ENCODE data around the gene CCM2.

CCM2 gene

DNA sequence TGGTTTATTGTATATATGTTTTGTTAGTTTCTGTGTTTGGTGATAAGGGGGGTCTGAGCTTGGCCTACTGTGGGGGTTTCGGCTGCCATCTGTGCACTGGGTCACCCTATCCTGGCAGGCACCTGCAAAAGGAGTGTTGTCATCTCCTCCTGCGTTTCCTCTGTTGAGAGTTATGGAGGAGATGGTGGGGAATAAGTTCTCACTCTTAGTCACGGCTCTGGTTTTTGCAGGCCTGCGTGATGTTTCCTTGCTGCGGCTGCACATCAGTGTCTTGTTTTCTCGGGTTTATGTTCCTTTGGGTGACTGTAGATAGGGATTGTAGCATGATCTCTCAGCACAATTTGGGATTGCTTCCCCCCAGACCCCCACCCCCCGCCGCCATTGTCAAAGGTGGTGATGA is 36.8 kb downstream of the CCM2 start:
- Mint-ChIP-seq H3K27me3 (ENCODE audit: low read depth) (no peaks in the 10 kb centered on the region), H3K36me3 (ENCODE audit: low read depth) (peaks cover 56% of the 10 kb centered on the region), H3K4me1 (ENCODE audit: low read depth) (peaks cover 64% of the 10 kb centered on the region)

DNA sequence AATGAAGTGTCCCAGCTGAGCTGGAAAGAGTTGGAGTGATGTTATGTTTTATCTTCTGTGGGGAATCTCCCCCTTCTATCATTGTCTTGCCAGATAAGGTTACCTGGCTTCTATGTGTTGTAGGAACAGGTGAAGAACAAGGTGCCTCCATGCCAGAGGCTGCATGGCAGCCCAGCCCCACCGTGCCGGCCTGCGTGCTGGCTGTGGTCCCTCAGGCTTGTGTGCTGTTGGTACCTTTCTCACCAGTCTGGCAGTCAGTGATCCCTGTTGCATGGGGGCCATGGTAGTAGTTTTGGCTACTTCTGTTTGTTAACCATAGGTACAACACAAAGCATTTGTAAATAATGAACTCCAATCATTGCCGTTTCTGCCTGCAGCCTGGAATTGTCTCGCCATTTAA is 37.9 kb downstream of the CCM2 start:
- H3K36me3 Mint-ChIP-seq (ENCODE audit: low read depth), result peaks cover 57% of the 10 kb centered on the region
- H3K4me1 Mint-ChIP-seq (ENCODE audit: low read depth), result peaks cover 59% of the 10 kb centered on the region
- H3K9me3 Mint-ChIP-seq, result no peaks in the 10 kb centered on the region
- no peaks in the 10 kb centered on the region for H3K27me3 Mint-ChIP-seq (ENCODE audit: low read depth)
- H3K27ac Mint-ChIP-seq, result peak overlapping the region; percentile 61
- no peak overlapping the region for H3K4me3 Mint-ChIP-seq

More for the DNA sequence above, 36.8 kb downstream of the CCM2 start:
- Mint-ChIP-seq H3K9me3 (no peaks in the 10 kb centered on the region), H3K4me3 (peak overlapping the region; percentile 78), H3K27ac (peak overlapping the region; percentile 77)

DNA sequence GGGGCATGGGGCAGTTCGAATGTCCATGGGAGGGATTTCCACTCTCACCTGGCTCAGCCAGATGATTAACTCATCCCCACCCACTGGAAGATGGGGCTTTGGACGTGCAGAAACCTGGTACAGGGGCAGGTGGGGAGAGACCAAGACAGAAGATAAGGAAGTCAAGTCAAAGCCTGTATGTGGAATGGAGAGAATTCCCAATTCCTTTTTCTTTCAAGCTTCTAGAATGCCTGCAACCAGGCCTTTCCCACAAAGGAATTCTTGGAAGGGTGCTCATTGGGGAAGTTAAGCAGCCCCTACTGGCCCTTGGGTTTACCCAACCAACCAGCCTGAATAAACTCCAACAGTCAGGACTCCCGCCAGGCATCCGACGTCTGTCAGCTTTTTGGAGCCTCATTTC is 39.1 kb downstream of the CCM2 start:
- no peak overlapping the region for H3K27ac Mint-ChIP-seq
- H3K4me3 Mint-ChIP-seq, result no peak overlapping the region
- H3K4me1 Mint-ChIP-seq (ENCODE audit: low read depth), result peaks cover 51% of the 10 kb centered on the region
- H3K27me3 Mint-ChIP-seq (ENCODE audit: low read depth), result no peaks in the 10 kb centered on the region
- H3K36me3 Mint-ChIP-seq (ENCODE audit: low read depth), result peaks cover 60% of the 10 kb centered on the region
- no peaks in the 10 kb centered on the region for H3K9me3 Mint-ChIP-seq

DNA sequence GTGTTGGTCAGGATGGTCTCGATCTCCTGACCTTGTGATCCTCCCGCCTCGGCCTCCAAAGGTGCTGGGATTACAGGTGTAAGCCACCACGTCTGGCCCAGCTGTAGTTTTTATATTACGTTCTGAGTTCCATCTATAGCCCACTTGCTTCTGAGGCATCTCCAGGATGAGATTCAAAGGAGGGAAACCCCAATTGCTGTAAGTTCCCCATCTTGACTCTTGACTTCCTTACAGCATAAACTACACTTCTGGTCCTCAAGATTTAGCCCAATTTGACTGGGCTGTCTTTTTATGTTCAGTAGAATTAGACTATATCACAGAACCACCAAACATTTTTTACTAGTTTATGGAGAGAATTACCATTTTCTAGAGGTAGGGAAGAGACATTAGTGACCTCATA is 44.3 kb downstream of the CCM2 start:
- Mint-ChIP-seq H3K9me3 (no peaks in the 10 kb centered on the region), H3K36me3 (ENCODE audit: low read depth) (peaks cover 57% of the 10 kb centered on the region), H3K27me3 (ENCODE audit: low read depth) (no peaks in the 10 kb centered on the region), H3K4me3 (no peak overlapping the region), H3K4me1 (ENCODE audit: low read depth) (peaks cover 22% of the 10 kb centered on the region), H3K27ac (no peak overlapping the region)

DNA sequence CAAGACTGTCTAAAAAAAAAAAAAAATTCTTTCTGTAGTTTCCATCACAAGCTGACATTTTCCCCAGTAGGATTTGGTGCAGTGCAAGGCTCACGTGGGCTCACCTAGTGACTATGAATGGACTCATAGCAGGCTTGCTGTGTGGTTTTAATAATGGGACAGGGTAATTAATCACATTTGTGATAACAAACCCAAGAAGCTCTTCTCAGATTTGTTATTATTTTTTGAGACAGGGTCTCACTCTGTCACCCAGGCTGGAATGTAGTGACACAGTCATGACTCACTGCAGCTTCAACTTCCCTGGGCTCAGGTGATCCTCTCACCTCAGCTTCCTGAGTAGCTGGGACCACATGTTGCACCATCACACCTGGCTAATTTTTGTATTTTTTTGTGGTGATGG is 48.7 kb downstream of the CCM2 start:
- Mint-ChIP-seq H3K4me1 (ENCODE audit: low read depth) (peaks cover 17% of the 10 kb centered on the region), H3K9me3 (no peaks in the 10 kb centered on the region), H3K36me3 (ENCODE audit: low read depth) (peaks cover 51% of the 10 kb centered on the region), H3K27ac (no peak overlapping the region), H3K4me3 (no peak overlapping the region), H3K27me3 (ENCODE audit: low read depth) (no peaks in the 10 kb centered on the region)

DNA sequence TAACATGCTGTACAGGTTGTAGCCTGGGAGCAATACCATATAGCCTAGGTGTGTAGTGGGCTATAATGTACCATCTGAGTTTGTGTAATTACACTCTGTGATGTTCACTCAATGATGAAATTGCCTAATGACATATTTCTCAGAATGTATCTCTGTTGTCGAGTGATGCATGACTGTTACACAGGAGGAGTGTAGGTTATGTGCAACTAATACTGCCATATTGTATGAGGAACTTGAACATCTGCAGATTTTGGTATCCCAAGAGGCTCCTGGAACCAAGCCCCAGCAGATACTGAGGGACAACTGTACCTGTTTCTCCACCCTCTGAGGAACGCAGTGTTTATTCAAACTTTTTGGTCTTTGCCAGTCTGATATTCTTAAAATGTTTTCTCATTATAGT is 50.2 kb downstream of the CCM2 start:
- no peaks in the 10 kb centered on the region for H3K9me3 Mint-ChIP-seq
- peaks cover 21% of the 10 kb centered on the region for H3K4me1 Mint-ChIP-seq (ENCODE audit: low read depth)
- no peaks in the 10 kb centered on the region for H3K27me3 Mint-ChIP-seq (ENCODE audit: low read depth)
- H3K36me3 Mint-ChIP-seq (ENCODE audit: low read depth), result peaks cover 57% of the 10 kb centered on the region
- no peak overlapping the region for H3K4me3 Mint-ChIP-seq
- H3K27ac Mint-ChIP-seq, result no peak overlapping the region

DNA sequence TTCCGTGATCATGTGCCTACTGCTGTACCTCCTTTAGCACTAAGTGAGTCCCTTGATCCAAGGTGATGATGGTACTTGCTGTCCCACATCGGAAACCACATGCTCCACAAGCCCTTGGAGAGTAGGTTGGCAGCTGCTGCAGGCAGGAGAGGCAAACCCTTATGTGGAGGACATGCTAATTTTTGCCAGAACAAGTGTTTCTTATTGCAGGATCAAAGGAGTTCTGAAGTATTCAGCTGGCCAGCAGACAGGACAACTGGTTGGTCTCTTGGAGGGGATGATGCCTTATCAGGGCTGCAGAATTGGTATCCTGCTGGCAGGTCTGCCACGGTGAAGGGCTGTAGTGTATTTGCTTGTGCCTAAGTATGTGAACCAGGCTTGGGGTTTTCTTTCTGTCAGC is 52.0 kb downstream of the CCM2 start:
- Mint-ChIP-seq H3K36me3 (ENCODE audit: low read depth) (peaks cover 59% of the 10 kb centered on the region), H3K27me3 (ENCODE audit: low read depth) (no peaks in the 10 kb centered on the region), H3K27ac (no peak overlapping the region), H3K9me3 (no peaks in the 10 kb centered on the region), H3K4me1 (ENCODE audit: low read depth) (peaks cover 25% of the 10 kb centered on the region), H3K4me3 (no peak overlapping the region)

DNA sequence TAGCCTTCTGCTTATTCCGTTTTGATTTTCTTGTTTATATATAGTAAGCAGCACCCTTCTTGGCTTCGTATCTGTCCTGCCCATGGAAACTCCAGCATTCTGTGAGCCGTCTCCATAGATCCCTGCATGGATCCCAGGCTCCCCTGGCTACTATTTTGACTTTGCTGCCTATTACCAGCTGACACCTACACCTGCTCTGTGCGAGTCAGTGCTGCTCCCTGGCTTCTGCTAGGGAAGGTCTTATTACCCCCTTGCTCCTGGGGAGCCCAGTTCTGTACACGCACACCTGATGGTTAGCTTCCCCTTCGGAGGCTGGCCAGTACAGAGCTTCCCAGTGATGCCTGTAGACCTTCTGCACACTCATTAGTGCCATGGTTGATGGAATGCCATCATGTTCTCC is 53.4 kb downstream of the CCM2 start:
- Mint-ChIP-seq H3K36me3 (ENCODE audit: low read depth) (peaks cover 59% of the 10 kb centered on the region), H3K4me3 (no peak overlapping the region), H3K27ac (no peak overlapping the region), H3K27me3 (ENCODE audit: low read depth) (no peaks in the 10 kb centered on the region), H3K4me1 (ENCODE audit: low read depth) (peaks cover 30% of the 10 kb centered on the region), H3K9me3 (no peaks in the 10 kb centered on the region)

DNA sequence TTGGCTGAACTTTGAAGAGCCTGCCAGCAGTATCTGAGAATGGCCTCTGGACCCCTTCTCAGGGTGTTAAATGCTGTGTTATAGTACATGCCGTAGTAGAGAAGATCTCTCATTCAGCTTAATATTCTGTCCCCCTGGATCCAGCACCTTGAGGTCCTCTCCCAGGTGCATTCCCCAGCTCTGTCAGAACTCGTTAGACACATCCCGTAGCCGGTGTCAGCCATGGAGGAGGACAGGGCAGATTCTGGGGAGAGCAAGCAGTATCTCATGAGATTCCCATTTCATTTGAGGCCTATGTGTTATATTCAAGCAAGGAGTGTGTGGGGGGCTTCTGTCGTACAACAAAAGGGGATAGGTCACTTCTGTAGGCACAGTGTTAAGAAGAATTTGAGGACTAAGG is 53.9 kb downstream of the CCM2 start:
- Mint-ChIP-seq H3K4me1 (ENCODE audit: low read depth) (peaks cover 32% of the 10 kb centered on the region), H3K27ac (no peak overlapping the region), H3K9me3 (no peaks in the 10 kb centered on the region), H3K27me3 (ENCODE audit: low read depth) (no peaks in the 10 kb centered on the region), H3K36me3 (ENCODE audit: low read depth) (peaks cover 60% of the 10 kb centered on the region), H3K4me3 (no peak overlapping the region)

DNA sequence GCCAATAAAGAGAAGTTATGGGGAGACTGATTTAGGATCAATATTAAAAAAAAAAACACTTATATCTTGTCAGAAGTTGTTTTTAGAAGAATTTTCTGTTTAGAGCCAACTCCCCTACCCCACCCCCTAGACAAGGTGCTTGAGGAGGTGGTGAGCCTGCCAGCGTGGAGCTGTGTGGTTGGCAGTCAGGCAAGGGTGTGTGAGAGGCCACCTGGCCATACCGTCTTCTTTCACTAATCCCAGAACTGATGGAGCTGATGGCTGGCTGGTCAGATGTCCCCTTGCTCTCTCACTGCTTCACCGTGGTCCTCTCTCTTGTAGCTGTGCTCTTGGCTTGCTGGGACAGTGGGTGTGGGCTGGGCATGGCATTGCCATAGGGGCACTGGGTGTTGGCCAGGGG is 54.4 kb downstream of the CCM2 start:
- no peak overlapping the region for H3K4me3 Mint-ChIP-seq
- H3K27me3 Mint-ChIP-seq (ENCODE audit: low read depth), result no peaks in the 10 kb centered on the region
- peaks cover 32% of the 10 kb centered on the region for H3K4me1 Mint-ChIP-seq (ENCODE audit: low read depth)
- no peaks in the 10 kb centered on the region for H3K9me3 Mint-ChIP-seq
- H3K27ac Mint-ChIP-seq, result no peak overlapping the region
- H3K36me3 Mint-ChIP-seq (ENCODE audit: low read depth), result peaks cover 60% of the 10 kb centered on the region

DNA sequence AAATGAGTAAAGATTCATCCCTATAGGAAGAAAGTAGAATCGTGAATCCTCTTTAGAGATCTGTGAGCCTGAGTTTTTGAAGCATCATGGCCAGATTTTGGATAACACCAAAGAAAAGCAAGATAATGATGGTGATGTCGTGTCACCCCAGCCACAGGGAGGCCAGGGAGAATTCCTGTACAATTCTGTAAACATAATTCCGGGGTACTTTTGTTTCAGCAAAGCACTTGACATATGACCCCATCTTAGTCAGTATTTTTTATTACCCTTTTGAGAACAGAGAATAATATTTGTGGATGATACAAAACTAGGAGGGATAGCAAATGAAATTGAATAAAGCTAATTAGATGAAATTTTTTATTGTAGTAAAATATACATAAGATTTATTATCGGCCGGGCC is 55.0 kb downstream of the CCM2 start:
- H3K9me3 Mint-ChIP-seq, result no peaks in the 10 kb centered on the region
- H3K27me3 Mint-ChIP-seq (ENCODE audit: low read depth), result no peaks in the 10 kb centered on the region
- peaks cover 32% of the 10 kb centered on the region for H3K4me1 Mint-ChIP-seq (ENCODE audit: low read depth)
- H3K36me3 Mint-ChIP-seq (ENCODE audit: low read depth), result peaks cover 58% of the 10 kb centered on the region
- H3K4me3 Mint-ChIP-seq, result no peak overlapping the region
- no peak overlapping the region for H3K27ac Mint-ChIP-seq

DNA sequence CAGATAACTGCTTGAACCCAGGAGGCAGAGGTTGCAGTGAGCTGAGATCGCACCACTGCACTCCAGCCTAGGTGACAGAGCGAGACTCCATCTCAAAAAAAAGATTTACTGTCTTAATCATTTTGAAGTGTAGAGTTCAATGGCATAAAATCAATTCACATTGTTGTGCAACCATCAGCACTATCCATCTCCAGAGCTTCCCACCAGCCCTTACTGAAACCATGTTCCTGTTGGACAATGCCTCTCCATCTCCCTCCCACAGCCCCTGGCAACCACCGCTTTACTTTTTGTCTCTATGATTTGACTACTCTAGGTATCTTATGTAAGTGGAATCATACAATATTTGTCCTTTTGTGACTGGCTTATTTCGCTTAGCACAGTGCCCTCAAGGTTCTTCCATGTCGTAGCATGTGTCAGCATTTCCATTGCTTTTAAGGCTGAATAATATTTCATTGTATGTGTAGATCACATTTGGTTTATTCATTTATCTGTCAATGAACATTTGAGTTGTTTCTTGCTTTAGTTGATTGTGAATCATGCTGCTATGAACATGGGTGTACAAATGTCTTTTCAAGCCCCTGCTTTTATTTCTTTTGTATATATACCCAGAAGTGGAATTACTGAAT is 55.7 kb downstream of the CCM2 start:
- Mint-ChIP-seq H3K27ac (no peak overlapping the region), H3K27me3 (ENCODE audit: low read depth) (no peaks in the 10 kb centered on the region), H3K9me3 (no peaks in the 10 kb centered on the region), H3K36me3 (ENCODE audit: low read depth) (peaks cover 56% of the 10 kb centered on the region), H3K4me3 (no peak overlapping the region), H3K4me1 (ENCODE audit: low read depth) (peaks cover 35% of the 10 kb centered on the region)

DNA sequence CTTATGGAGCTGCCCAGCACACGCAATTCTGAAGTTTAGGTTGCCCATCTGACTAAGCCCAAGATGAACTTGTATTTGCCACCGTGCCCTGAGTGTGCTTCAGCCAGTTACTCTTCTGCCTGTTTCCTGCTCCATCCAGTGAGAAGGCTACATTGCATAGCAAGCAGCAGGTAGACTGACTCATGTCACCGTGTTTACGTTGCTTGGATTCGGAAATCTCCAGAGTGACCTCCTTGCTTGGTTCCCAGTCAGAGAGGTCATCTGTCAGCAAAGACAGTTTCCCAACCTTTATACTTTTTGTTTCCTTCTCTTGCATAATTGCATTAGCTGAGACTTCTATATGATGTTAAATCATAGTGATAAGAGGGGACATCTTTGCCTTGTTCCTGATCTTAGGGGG is 57.9 kb downstream of the CCM2 start:
- H3K4me1 Mint-ChIP-seq (ENCODE audit: low read depth), result peaks cover 45% of the 10 kb centered on the region
- H3K9me3 Mint-ChIP-seq, result no peaks in the 10 kb centered on the region
- H3K4me3 Mint-ChIP-seq, result no peak overlapping the region
- H3K27ac Mint-ChIP-seq, result no peak overlapping the region
- H3K27me3 Mint-ChIP-seq (ENCODE audit: low read depth), result no peaks in the 10 kb centered on the region
- H3K36me3 Mint-ChIP-seq (ENCODE audit: low read depth), result peaks cover 55% of the 10 kb centered on the region

DNA sequence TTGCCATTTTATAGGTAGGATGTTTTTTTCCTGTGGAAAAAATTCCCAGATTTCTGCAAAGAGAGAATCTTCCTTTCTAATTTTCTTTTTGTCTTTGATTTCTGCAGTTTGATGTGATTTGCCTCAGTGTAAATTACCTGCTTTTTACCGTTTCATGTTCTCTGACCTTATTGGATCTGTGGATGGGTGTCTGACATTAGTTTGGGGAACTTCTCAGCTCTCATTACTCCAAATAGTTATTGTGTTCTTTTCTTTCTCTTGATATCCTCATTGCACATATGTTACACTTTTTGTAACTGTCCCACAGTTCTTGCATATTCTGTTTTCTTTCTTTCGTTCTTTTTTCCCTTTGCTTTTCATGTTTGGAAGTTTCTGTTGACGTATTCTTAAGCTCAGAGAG is 60.3 kb downstream of the CCM2 start:
- H3K27me3 Mint-ChIP-seq (ENCODE audit: low read depth), result no peaks in the 10 kb centered on the region
- H3K36me3 Mint-ChIP-seq (ENCODE audit: low read depth), result peaks cover 45% of the 10 kb centered on the region
- no peaks in the 10 kb centered on the region for H3K9me3 Mint-ChIP-seq
- H3K27ac Mint-ChIP-seq, result no peak overlapping the region
- H3K4me3 Mint-ChIP-seq, result no peak overlapping the region
- H3K4me1 Mint-ChIP-seq (ENCODE audit: low read depth), result peaks cover 36% of the 10 kb centered on the region

DNA sequence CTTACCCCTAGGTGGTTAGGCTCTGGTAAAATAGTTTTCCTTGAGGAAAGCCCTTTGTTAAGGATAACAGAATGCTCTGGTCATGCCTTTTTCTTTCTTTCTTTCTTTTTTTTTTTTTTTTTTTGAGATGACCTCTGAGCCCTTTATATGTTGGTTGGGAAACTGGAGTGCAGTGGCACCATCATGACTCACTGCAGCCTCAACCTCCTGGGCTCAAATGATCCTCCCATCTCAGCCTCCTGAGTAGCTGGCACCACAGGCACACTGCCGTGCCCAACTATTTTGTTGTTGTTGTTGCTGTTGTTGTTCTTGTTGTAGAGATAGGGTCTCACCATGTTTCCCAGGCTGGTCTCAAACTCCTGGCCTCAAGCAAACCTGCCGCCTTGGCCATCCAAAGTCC is 61.4 kb downstream of the CCM2 start:
- Mint-ChIP-seq H3K27me3 (ENCODE audit: low read depth) (no peaks in the 10 kb centered on the region), H3K36me3 (ENCODE audit: low read depth) (peaks cover 46% of the 10 kb centered on the region), H3K4me1 (ENCODE audit: low read depth) (peaks cover 38% of the 10 kb centered on the region), H3K4me3 (no peak overlapping the region), H3K9me3 (no peaks in the 10 kb centered on the region), H3K27ac (peak overlapping the region; percentile 21)
